ENCODE measurements around the gene SMARCA2. TPM values are rescaled to one million over a fixed set of nuclear protein-coding genes. Genes with fewer than 3 reads are reported as not detected.

Gene SMARCA2
- total RNA-seq, 4 donors from 2014 or later = 76.7 to 99.0 (median 89.8) TPM

- 90% methylated on average over 7 of the region's 7 CpGs for whole genome bisulfite sequencing
- Histone ChIP-seq H3K9me3 (no peaks in the 10 kb centered on the region), H3K27ac (replicated peaks in 1 of 4) (peak overlapping the region in 2 of 4 donors; percentile 47 to 59), H3K4me3 (no peak overlapping the region), H3K4me1 (peaks cover 69 to 87% (median 83%) of the 10 kb centered on the region in 4 donors), H3K27me3 (no peaks in the 10 kb centered on the region), H3K36me3 (no peaks in the 10 kb centered on the region)
- TF ChIP-seq POLR2A (IDR thresholded peaks at IDR 0.05; ENCODE audit: low read depth) (no peak), CTCF (IDR thresholded peaks at IDR 0.05) (no peak), EP300 (IDR thresholded peaks at IDR 0.05) (no peak), POLR2AphosphoS5 (IDR thresholded peaks at IDR 0.05) (no peak)
- intact Hi-C loops (cut with DNase I) = loop anchor here (10.0 kb wide), 1 partner anchor 823 kb away; the partner anchor contains the start of gene PUM3
- no peak for DNase-seq (ENCODE audit: extremely low spot score)
Observed at GRCh38 chr9:2021731-2022130, 6.6 kb downstream of the SMARCA2 start.

- Histone ChIP-seq H3K9me3 (no peaks in the 10 kb centered on the region), H3K27me3 (no peaks in the 10 kb centered on the region), H3K4me1 (peaks cover 78 to 93% (median 91%) of the 10 kb centered on the region in 4 donors), H3K4me3 (no peak overlapping the region), H3K36me3 (no peaks in the 10 kb centered on the region), H3K27ac (replicated peaks in 1 of 4) (peak overlapping the region in 2 of 4 donors; percentile 48 to 59)
- 71% methylated on average over 1 of the region's 1 CpG for WGBS
- DNase-seq (ENCODE audit: extremely low spot score) = no peak
- intact Hi-C loops (cut with DNase I) = loop anchor here (10.0 kb wide), 1 partner anchor 822 kb away; the partner anchor contains the start of gene PUM3
- no peak for TF ChIP-seq POLR2A (IDR thresholded peaks at IDR 0.05; ENCODE audit: low read depth)
- TF ChIP-seq EP300 (IDR thresholded peaks at IDR 0.05) = no peak
- TF ChIP-seq POLR2AphosphoS5 (IDR thresholded peaks at IDR 0.05) = no peak
- TF ChIP-seq CTCF (IDR thresholded peaks at IDR 0.05) = no peak
Observed at GRCh38 chr9:2022560-2022959, 7.4 kb downstream of the SMARCA2 start.

DNA sequence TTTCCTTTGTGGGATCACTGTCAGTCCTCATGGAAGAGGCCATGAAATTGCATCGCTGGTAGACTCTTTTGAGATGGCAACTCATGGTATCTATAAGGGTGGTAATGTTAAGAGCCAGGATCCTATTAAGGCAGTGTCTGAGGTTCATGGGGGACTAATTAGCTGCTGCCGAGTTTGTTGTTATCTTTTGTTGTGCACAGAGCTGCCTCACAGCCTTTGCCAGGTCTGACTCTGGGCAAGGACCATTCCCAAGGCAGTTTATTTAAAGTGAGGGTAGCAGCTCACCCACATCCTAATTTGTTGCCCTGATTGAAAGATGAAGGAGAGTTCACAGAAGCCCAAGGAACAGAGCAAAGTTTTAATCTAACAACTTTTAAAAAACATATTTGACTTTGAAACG lies 7.9 kb downstream of the SMARCA2 start:
- TF ChIP-seq EP300 (IDR thresholded peaks at IDR 0.05) (no peak), POLR2AphosphoS5 (IDR thresholded peaks at IDR 0.05) (no peak), POLR2A (IDR thresholded peaks at IDR 0.05; ENCODE audit: low read depth) (no peak), CTCF (IDR thresholded peaks at IDR 0.05) (no peak)
- Histone ChIP-seq H3K27ac (replicated peaks in 1 of 4) (peak overlapping the region; percentile 7 to 59 (median 40)), H3K36me3 (no peaks in the 10 kb centered on the region), H3K27me3 (no peaks in the 10 kb centered on the region), H3K4me3 (peak overlapping the region in 1 of 4 donors; percentile 5), H3K9me3 (no peaks in the 10 kb centered on the region), H3K4me1 (peaks cover 83 to 97% (median 94%) of the 10 kb centered on the region in 4 donors)
- WGBS = 50% methylated on average over 3 of the region's 3 CpGs
- no peak for DNase-seq (ENCODE audit: extremely low spot score)
- intact Hi-C loops (cut with DNase I) = loop anchor here (10.0 kb wide), 1 partner anchor 822 kb away; the partner anchor contains the start of gene PUM3

GRCh38 chr9:2023532-2023931 lies 8.4 kb downstream of the SMARCA2 start:
- intact Hi-C loops (cut with DNase I) = loop anchor here (10.0 kb wide), 1 partner anchor 821 kb away; the partner anchor contains the start of gene PUM3
- no peak for DNase-seq (ENCODE audit: extremely low spot score)
- Histone ChIP-seq H3K9me3 (no peaks in the 10 kb centered on the region), H3K27ac (replicated peaks in 1 of 4) (peak overlapping the region; percentile 7 to 59 (median 40)), H3K27me3 (no peaks in the 10 kb centered on the region), H3K36me3 (no peaks in the 10 kb centered on the region), H3K4me1 (peaks cover 83 to 94% (median 92%) of the 10 kb centered on the region in 4 donors), H3K4me3 (peak overlapping the region in 1 of 4 donors; percentile 5)
- WGBS = 33% methylated on average over 5 of the region's 5 CpGs
- TF ChIP-seq POLR2A (IDR thresholded peaks at IDR 0.05; ENCODE audit: low read depth) = no peak
- no peak for TF ChIP-seq EP300 (IDR thresholded peaks at IDR 0.05)
- no peak for TF ChIP-seq POLR2AphosphoS5 (IDR thresholded peaks at IDR 0.05)
- no peak for TF ChIP-seq CTCF (IDR thresholded peaks at IDR 0.05)

All from esophagus muscularis mucosa (tissue), 4 donors.